ENCODE measurements around the gene CD79A.
"Not testable (repeated sequence)": the region's sequence is repeated elsewhere in the genome, so short reads cannot be mapped to it uniquely, and the experiment has no call there.

Gene CD79A

DNA sequence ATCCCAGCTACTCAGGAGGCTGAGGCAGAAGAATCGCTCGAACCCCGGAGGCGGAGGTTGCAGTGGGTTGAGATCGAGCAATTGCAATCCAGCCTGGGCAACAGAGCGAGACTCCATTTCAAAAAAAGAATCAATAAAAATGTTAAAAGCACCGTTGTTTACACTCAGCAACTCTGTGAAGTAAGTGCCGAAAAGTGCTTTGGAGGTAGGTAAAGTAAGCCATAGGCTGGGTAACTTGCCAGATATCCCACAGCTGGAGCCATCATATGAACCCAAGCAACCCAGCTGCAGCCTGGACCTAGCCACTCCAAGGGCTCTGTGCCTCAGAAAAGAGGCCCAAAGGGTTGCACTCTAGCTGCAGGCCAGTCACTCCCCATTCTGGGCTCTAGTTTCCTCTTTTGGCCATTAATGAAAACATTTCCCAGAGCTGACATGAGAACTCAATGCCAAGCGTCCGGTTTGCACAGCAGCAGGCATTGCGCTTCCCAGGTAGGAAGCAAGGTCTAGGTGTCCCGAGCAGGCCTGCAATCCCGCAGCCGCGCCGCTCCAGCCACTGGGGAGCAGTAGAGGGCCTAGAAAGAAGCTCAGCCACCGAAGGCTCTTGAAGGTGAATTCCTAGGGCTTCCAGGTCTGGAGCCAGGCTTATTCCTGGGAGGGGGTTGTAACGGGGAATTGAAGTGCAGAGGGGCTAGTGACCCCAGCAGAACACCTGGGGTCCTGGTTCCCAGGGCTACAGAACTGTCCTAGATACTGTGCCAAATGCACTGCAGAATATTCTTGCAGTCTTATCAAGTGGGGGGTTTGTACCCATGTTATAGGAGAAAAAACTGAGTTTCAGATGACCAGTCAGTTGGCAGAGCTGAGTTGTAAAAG, 4.1 kb upstream of the CD79A start:
- H3K4me3 ChIP-seq: no peak overlapping the region
- intact Hi-C loops (cut with DNase I; ENCODE audit: low total_unique reads): no loop called here
- H3K9me3 ChIP-seq: no peaks in the 10 kb centered on the region
- TF ChIP-seq, protein P1, sequence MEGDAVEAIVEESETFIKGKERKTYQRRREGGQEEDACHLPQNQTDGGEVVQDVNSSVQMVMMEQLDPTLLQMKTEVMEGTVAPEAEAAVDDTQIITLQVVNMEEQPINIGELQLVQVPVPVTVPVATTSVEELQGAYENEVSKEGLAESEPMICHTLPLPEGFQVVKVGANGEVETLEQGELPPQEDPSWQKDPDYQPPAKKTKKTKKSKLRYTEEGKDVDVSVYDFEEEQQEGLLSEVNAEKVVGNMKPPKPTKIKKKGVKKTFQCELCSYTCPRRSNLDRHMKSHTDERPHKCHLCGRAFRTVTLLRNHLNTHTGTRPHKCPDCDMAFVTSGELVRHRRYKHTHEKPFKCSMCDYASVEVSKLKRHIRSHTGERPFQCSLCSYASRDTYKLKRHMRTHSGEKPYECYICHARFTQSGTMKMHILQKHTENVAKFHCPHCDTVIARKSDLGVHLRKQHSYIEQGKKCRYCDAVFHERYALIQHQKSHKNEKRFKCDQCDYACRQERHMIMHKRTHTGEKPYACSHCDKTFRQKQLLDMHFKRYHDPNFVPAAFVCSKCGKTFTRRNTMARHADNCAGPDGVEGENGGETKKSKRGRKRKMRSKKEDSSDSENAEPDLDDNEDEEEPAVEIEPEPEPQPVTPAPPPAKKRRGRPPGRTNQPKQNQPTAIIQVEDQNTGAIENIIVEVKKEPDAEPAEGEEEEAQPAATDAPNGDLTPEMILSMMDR (IDR thresholded peaks at IDR 0.05): peak in 1 of 2 experiments; percentile 36
- peaks cover 31 to 46% (median 39%) of the 10 kb centered on the region in 3 donors for H3K36me3 ChIP-seq
- H3K27me3 ChIP-seq: no peaks in the 10 kb centered on the region
- no peak overlapping the region for H3K27ac ChIP-seq
- H3K4me1 ChIP-seq: no peaks in the 10 kb centered on the region
- DNase-seq: no peak

DNA sequence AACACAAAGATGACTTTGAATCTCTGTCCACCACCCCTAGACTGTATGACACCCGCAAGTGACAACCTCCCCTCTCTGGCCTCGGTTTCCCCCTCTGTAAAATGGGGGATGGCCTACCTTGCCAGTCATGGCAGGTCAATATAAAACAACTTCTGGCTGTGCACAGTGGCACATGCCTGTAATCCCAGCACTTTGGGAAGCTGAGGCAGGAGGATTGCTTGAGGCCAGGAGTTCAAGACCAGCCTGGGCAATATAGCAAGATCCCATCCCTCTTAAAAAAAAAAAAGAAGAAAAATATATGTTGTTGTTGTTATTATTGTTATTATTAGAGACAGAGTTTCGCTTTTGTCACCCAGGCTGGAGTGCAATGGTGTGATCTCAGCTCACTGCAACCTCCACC, 1.1 kb upstream of the CD79A start:
- H3K4me1 ChIP-seq; H3K9me3 ChIP-seq; H3K27me3 ChIP-seq; intact Hi-C loops (cut with DNase I; ENCODE audit: low total_unique reads); H3K27ac ChIP-seq; DNase-seq; H3K4me3 ChIP-seq: not testable (repeated sequence)
- peaks cover 6 to 17% (median 11%) of the 10 kb centered on the region in 3 donors for H3K36me3 ChIP-seq

DNA sequence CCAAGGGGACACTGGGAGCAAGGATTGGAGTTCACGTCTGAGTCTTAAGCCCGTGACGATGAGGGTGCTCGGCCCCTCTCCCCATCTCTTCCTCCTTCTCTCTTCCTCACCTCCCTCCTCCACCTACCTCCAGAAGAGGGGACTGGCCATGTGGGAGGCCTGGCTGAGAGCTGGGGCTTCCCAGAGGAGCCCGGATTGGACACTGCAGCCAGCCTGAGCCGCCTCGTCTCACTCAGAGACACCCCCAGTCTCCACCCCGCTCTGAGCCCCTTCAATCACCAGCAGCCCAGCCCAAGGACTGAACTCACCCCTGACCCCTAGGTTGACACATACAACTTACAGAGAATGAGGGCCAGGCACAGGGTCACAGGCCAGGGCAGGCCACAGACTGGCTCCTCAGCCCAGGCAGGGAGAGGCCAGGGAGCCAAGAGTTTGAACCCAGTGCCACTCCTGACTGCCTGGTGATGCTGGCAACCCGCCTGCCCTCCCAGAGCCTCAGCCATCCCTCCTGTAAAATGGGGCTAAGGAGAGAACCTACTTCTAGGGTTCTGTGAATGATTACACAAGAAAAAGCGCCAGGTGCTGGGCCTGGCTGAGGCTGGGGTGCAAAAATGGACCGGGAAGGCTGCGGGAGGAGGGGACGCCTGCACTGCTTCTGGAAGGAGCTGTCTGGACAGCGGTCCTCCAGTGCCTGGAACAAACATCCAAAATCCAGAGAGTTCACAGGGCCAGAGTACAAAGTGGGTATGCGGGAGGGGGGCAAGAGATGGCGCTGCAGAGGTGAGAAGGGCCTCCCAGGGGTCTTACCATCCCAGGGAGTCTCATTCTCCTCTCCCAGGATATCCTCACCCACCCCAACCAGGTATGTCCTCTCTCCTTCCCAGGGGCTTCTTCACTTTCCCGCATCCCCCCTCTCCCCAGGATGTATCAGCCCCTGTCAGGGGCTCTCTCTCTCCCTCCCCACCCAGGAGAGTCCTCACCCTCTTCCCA, 1.1 kb downstream of the CD79A start:
- no peak for DNase-seq
- Histone ChIP-seq H3K4me1 (peaks cover 0 to 11% (median 3%) of the 10 kb centered on the region in 4 donors), H3K27me3 (no peaks in the 10 kb centered on the region), H3K4me3 (no peak overlapping the region), H3K36me3 (no peaks in the 10 kb centered on the region), H3K9me3 (no peaks in the 10 kb centered on the region), H3K27ac (no peak overlapping the region)
- TF ChIP-seq, protein P1 (IDR thresholded peaks at IDR 0.05): no peak
- intact Hi-C loops (cut with DNase I; ENCODE audit: low total_unique reads): no loop called here

DNA sequence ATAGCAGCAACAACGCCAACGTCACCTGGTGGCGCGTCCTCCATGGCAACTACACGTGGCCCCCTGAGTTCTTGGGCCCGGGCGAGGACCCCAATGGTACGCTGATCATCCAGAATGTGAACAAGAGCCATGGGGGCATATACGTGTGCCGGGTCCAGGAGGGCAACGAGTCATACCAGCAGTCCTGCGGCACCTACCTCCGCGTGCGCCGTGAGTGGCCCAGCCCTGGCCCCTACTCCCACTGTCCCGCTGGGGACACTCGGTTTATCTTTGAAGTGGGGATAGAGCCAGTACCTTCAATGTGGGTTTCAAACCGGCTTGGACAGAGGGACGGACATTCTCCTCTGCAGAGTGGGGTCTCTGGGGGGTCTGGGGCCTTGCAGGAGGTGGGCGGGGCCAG, 2.0 kb downstream of the CD79A start:
- no peaks in the 10 kb centered on the region for H3K9me3 ChIP-seq
- intact Hi-C loops (cut with DNase I; ENCODE audit: low total_unique reads): no loop called here
- no peaks in the 10 kb centered on the region for H3K36me3 ChIP-seq
- H3K4me3 ChIP-seq: no peak overlapping the region
- TF ChIP-seq, protein P1 (IDR thresholded peaks at IDR 0.05): no peak
- H3K27ac ChIP-seq: no peak overlapping the region
- no peaks in the 10 kb centered on the region for H3K27me3 ChIP-seq
- DNase-seq: no peak
- peaks cover 0 to 11% (median 3%) of the 10 kb centered on the region in 4 donors for H3K4me1 ChIP-seq

DNA sequence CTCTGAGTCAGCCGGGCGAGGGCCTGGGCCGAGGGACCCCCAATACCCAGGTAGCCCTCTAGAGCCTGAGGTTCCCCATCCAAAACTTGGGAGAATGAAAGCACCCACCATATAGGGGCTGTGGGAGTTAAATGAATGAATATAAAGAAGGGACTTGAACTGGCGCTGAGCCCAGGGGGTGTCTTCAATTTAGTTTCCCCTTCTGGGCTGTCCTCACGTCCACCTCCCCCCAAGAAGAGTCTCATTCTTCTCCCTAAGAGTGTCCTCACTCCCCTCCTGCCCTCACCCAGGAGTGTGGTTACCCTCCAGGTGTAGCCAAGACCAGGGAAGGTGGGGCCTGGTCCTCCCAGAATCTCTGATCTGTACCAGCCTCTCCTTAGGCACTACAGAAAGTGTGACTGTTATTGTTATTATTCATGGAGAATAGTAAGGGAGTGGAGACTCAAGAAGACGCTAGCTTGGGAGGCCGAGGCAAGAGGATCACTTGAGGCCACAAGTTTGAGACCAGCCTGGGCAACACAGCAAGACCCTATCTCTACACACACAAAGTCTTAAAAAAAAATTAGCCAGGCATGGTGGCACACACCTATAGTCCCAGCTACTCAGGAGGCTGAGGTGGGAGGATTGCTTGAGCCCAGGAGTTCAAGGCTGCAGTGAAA, 2.7 kb downstream of the CD79A start:
- H3K4me1 ChIP-seq: peaks cover 0 to 15% (median 7%) of the 10 kb centered on the region in 4 donors
- intact Hi-C loops (cut with DNase I; ENCODE audit: low total_unique reads): loop anchor here (5.0 kb wide), 1 partner anchor 78 kb away; the partner anchor contains the start of gene RABAC1
- H3K4me3 ChIP-seq: no peak overlapping the region
- no peaks in the 10 kb centered on the region for H3K36me3 ChIP-seq
- H3K9me3 ChIP-seq: no peaks in the 10 kb centered on the region
- no peaks in the 10 kb centered on the region for H3K27me3 ChIP-seq
- no peak for DNase-seq
- TF ChIP-seq, protein P1 (IDR thresholded peaks at IDR 0.05): no peak
- H3K27ac ChIP-seq: no peak overlapping the region
